ENCODE results near the gene SH2B3. TPM values are rescaled to one million over a fixed set of nuclear protein-coding genes. Genes with fewer than 3 reads are reported as not detected.

SH2B3 gene
- total and polyA plus RNA-seq, 8 donors, result 2.5 to 21.7 (median 8.8) TPM

DNA sequence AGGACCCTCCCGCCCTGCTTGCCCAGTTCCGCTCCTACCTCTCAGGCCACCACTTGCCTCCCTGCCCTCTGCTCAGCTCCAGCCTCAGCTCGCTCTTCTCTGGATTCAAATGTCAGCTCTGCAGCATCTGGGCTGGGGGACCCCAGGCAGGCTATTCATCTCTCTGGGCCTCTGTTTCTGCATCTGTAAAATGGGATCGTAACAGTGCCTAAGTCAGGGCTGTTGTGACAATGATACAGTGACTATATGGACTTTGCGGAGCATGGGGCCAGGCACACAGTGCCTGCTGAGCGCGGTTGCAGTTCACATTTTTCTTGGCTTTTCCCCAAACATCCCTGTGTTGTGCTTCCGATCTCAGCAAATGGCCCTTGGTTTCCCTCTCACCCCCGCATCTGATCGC lies 39.6 kb upstream of the SH2B3 start:
- H3K27me3 ChIP-seq, result no peaks in the 10 kb centered on the region
- H3K27ac ChIP-seq, result no peak overlapping the region
- H3K9me3 ChIP-seq, result no peaks in the 10 kb centered on the region
- intact Hi-C loops (cut with DNase I; ENCODE audit: low total_unique reads), result no loop called here
- H3K4me3 ChIP-seq, result no peak overlapping the region
- no peak for TF ChIP-seq CTCF (IDR thresholded peaks at IDR 0.05)
- no peak for TF ChIP-seq EP300 (IDR thresholded peaks at IDR 0.05)
- no peak for TF ChIP-seq POLR2A (IDR thresholded peaks at IDR 0.05)
- no peak for TF ChIP-seq POLR2AphosphoS5 (IDR thresholded peaks at IDR 0.05)
- 95 to 98% (median 96%) methylated on average over 10 of the region's 10 CpGs for WGBS, 5 donors
- H3K36me3 ChIP-seq, result peaks cover 3 to 54% (median 47%) of the 10 kb centered on the region in 4 donors
- peaks cover 49 to 85% (median 64%) of the 10 kb centered on the region in 4 donors for H3K4me1 ChIP-seq
- no peak for DNase-seq

- 63 to 98% (median 95%) methylated on average over 2 of the region's 2 CpGs for WGBS, 5 donors
- intact Hi-C loops (cut with DNase I; ENCODE audit: low total_unique reads), result no loop called here
Observed at GRCh38 chr12:111366583-111366982, 39.1 kb upstream of the SH2B3 start.

DNA sequence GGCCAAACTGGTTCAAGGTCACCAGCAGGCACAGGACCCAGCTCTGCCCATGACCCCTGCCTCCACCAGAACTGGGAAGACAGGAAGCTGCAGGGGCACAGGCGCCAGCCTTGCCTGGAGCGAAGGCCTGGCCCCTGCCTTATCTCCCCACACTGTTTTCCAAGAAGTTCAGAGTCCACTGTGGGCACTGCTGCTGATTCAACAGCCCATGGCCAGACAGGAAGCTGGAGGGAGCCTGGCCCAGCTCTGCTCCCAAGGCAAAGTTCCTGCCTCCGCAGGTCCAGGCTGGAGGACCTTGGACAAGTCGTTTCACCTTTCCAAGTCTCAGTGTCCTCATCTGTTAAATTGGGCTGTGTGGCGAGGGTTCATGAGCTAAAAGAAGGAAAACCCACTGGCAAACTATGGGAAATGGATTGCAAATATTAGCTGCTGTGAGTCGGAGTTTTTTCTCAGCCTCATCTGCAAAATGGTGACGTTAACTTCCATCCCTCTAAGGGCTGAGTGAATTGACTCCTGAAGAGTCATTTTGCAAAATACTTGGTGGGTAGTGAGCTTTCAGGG lies 38.0 kb upstream of the SH2B3 start:
- 14 to 30% (median 28%) methylated on average over 5 to 7 of the region's 7 CpGs for WGBS, 5 donors
- Histone ChIP-seq H3K4me3 (peak overlapping the region; percentile 82 to 91 (median 86)), H3K27me3 (no peaks in the 10 kb centered on the region), H3K4me1 (peaks cover 33 to 68% (median 52%) of the 10 kb centered on the region in 4 donors), H3K9me3 (no peaks in the 10 kb centered on the region), H3K27ac (peak overlapping the region; percentile 80 to 91 (median 88)), H3K36me3 (peaks cover 3 to 38% (median 36%) of the 10 kb centered on the region in 4 donors)
- TF ChIP-seq POLR2AphosphoS5 (IDR thresholded peaks at IDR 0.05) (peak in 2 of 3 donors; percentile 76 to 89), CTCF (IDR thresholded peaks at IDR 0.05) (no peak)
- DNase-seq, result peak; percentile 85 to 90
- intact Hi-C loops (cut with DNase I; ENCODE audit: low total_unique reads), result no loop called here

More at GRCh38 chr12:111366583-111366982, 39.1 kb upstream of the SH2B3 start:
- no peak for DNase-seq
- Histone ChIP-seq H3K9me3 (no peaks in the 10 kb centered on the region), H3K4me3 (peak overlapping the region in 2 of 4 donors; percentile 82 to 83), H3K27ac (peak overlapping the region in 1 of 5 donors; percentile 91), H3K4me1 (peaks cover 44 to 80% (median 63%) of the 10 kb centered on the region in 4 donors), H3K36me3 (peaks cover 3 to 49% (median 46%) of the 10 kb centered on the region in 4 donors), H3K27me3 (no peaks in the 10 kb centered on the region)
- TF ChIP-seq CTCF (IDR thresholded peaks at IDR 0.05) (no peak), EP300 (IDR thresholded peaks at IDR 0.05) (no peak), POLR2A (IDR thresholded peaks at IDR 0.05) (no peak), POLR2AphosphoS5 (IDR thresholded peaks at IDR 0.05) (no peak)

- whole genome bisulfite sequencing, 5 donors, result 1 to 4% (median 2%) methylated on average over 4 to 18 of the region's 18 CpGs
- peaks cover 33 to 62% (median 49%) of the 10 kb centered on the region in 4 donors for H3K4me1 ChIP-seq
- H3K36me3 ChIP-seq, result peaks cover 3 to 32% (median 30%) of the 10 kb centered on the region in 4 donors
- intact Hi-C loops (cut with DNase I; ENCODE audit: low total_unique reads), result no loop called here
- H3K9me3 ChIP-seq, result no peaks in the 10 kb centered on the region
- peak; percentile 43 to 47 for DNase-seq
- H3K27ac ChIP-seq, result peak overlapping the region; percentile 80 to 91 (median 88)
- H3K27me3 ChIP-seq, result no peaks in the 10 kb centered on the region
- H3K4me3 ChIP-seq, result peak overlapping the region; percentile 82 to 91 (median 86)
- TF ChIP-seq POLR2A (IDR thresholded peaks at IDR 0.05) (no peak), EP300 (IDR thresholded peaks at IDR 0.05) (no peak), POLR2AphosphoS5 (IDR thresholded peaks at IDR 0.05) (no peak), CTCF (IDR thresholded peaks at IDR 0.05) (no peak)
Observed at GRCh38 chr12:111368291-111368787, 37.4 kb upstream of the SH2B3 start.
